ENCODE data around the gene CLEC3A.

The CLEC3A gene

GRCh38 chr16:78060809-78061208 is 38.5 kb downstream of the CLEC3A start:
- DNase-seq (ENCODE audit: low read depth): no peak
- in situ Hi-C loops (cut with HindIII; ENCODE audit: low sequenced_read_pairs): no loop called here
- TF ChIP-seq, protein P1, sequence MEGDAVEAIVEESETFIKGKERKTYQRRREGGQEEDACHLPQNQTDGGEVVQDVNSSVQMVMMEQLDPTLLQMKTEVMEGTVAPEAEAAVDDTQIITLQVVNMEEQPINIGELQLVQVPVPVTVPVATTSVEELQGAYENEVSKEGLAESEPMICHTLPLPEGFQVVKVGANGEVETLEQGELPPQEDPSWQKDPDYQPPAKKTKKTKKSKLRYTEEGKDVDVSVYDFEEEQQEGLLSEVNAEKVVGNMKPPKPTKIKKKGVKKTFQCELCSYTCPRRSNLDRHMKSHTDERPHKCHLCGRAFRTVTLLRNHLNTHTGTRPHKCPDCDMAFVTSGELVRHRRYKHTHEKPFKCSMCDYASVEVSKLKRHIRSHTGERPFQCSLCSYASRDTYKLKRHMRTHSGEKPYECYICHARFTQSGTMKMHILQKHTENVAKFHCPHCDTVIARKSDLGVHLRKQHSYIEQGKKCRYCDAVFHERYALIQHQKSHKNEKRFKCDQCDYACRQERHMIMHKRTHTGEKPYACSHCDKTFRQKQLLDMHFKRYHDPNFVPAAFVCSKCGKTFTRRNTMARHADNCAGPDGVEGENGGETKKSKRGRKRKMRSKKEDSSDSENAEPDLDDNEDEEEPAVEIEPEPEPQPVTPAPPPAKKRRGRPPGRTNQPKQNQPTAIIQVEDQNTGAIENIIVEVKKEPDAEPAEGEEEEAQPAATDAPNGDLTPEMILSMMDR (IDR thresholded peaks at IDR 0.05; ENCODE audit: low read depth, low read length, missing control alignments): no peak
- H3K4me3 ChIP-seq (ENCODE audit: low read depth, low read length): no peak overlapping the region

GRCh38 chr16:78065319-78065718 is 43.0 kb downstream of the CLEC3A start:
- H3K4me3 ChIP-seq (ENCODE audit: low read depth, low read length): no peak overlapping the region
- no peak for DNase-seq (ENCODE audit: low read depth)
- TF ChIP-seq, protein P1 (IDR thresholded peaks at IDR 0.05; ENCODE audit: low read depth, low read length, missing control alignments): no peak
- in situ Hi-C loops (cut with HindIII; ENCODE audit: low sequenced_read_pairs): no loop called here

DNA sequence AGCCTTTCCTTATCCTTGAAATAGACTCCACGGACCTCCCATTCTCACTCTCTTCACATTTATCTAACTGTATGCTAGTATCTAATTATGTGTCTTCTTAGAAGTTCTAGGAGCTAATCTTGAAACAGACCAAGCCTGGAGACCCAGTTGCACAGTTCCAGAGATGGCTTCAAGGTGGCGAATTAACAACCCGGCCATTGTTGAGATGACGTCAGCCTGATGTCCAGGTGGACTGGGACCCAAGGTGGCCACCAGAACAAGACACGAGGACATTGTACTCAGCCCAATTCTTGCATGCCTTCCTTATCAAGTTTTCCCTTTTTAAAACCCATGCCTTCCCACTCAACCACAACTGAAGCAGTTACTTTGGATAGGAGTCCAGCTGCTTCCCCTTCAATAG is 47.6 kb downstream of the CLEC3A start:
- H3K4me3 ChIP-seq (ENCODE audit: low read depth, low read length): no peak overlapping the region
- in situ Hi-C loops (cut with HindIII; ENCODE audit: low sequenced_read_pairs): no loop called here
- DNase-seq (ENCODE audit: low read depth): no peak
- TF ChIP-seq, protein P1 (IDR thresholded peaks at IDR 0.05; ENCODE audit: low read depth, low read length, missing control alignments): no peak

GRCh38 chr16:78072275-78072674 is 49.9 kb downstream of the CLEC3A start:
- TF ChIP-seq, protein P1 (IDR thresholded peaks at IDR 0.05; ENCODE audit: low read depth, low read length, missing control alignments): no peak
- in situ Hi-C loops (cut with HindIII; ENCODE audit: low sequenced_read_pairs): no loop called here
- DNase-seq (ENCODE audit: low read depth): no peak
- H3K4me3 ChIP-seq (ENCODE audit: low read depth, low read length): no peak overlapping the region

DNA sequence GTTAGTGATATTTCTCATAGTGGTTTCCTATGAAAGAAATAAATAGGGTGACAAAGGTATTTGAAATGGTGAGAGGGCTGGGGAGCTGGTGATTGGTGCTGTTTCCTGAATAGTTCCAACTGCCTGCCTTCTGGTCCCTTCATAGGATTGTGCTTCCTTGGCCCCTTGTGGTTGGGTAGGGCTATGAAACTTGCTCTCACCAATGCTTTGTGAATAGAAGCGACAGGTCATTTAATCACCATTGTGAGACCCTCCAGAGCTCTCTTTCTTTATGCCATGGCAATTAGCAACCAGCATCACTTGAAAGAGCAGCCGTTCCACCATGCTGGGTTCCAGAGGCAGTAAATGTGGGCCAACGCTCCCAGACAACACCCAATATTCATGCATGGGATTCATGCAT is 53.5 kb downstream of the CLEC3A start:
- in situ Hi-C loops (cut with HindIII; ENCODE audit: low sequenced_read_pairs): no loop called here
- H3K4me3 ChIP-seq (ENCODE audit: low read depth, low read length): no peak overlapping the region
- DNase-seq (ENCODE audit: low read depth): no peak
- TF ChIP-seq, protein P1 (IDR thresholded peaks at IDR 0.05; ENCODE audit: low read depth, low read length, missing control alignments): no peak

- TF ChIP-seq, protein P1 (IDR thresholded peaks at IDR 0.05; ENCODE audit: low read depth, low read length, missing control alignments): no peak
- in situ Hi-C loops (cut with HindIII; ENCODE audit: low sequenced_read_pairs): no loop called here
- H3K4me3 ChIP-seq (ENCODE audit: low read depth, low read length): no peak overlapping the region
- no peak for DNase-seq (ENCODE audit: low read depth)
Observed at GRCh38 chr16:78081341-78081740, 59.0 kb downstream of the CLEC3A start.

Data from astrocyte of the cerebellum (primary cell).